Breast epithelium (tissue), 3 donors: ENCODE measurements around the gene CFAP46.

Experiments used
- POLR2AphosphoS5 ChIP-seq, 3 donors: sonication (generic); formaldehyde crosslinking; IDR thresholded peaks; one replicate each; pipeline ENCODE4 v1.6.1; 2017; ENCODE audit warnings: antibody characterized with exemption in 3 of 3
- TF ChIP-seq, protein P1 (sequence below), 3 donors: fragments of 450-650 bp; IDR thresholded peaks; one replicate each; pipeline ENCODE4 v1.5.1; 2016 to 2017; ENCODE audit warnings: antibody characterized with exemption in 3 of 3, mild to moderate bottlenecking in 3 of 3, moderate library complexity in 3 of 3

DNA sequence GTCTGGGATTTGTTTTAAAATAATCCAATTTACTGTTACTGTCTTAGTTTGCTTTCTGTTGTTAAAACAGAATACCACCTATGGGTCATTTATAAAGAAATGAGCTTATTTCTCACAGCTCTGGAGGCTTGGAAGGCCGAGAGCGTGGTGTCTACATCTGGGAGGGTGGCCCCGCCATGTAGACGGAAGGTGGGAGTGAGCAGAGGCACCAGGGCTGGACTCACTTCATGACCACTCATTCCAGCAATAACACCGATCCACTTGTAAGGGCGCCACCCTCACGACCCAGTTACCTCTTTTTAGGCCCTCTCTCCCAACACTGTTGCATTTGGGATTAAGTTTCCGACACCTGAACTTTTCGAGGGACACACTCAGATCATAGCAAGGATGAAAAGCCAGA, 36.2 kb upstream of the CFAP46 start:
- TF ChIP-seq, protein P1, sequence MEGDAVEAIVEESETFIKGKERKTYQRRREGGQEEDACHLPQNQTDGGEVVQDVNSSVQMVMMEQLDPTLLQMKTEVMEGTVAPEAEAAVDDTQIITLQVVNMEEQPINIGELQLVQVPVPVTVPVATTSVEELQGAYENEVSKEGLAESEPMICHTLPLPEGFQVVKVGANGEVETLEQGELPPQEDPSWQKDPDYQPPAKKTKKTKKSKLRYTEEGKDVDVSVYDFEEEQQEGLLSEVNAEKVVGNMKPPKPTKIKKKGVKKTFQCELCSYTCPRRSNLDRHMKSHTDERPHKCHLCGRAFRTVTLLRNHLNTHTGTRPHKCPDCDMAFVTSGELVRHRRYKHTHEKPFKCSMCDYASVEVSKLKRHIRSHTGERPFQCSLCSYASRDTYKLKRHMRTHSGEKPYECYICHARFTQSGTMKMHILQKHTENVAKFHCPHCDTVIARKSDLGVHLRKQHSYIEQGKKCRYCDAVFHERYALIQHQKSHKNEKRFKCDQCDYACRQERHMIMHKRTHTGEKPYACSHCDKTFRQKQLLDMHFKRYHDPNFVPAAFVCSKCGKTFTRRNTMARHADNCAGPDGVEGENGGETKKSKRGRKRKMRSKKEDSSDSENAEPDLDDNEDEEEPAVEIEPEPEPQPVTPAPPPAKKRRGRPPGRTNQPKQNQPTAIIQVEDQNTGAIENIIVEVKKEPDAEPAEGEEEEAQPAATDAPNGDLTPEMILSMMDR (IDR thresholded peaks at IDR 0.05): no peak
- TF ChIP-seq POLR2AphosphoS5 (IDR thresholded peaks at IDR 0.05): no peak
